Adrenal gland (tissue), 12 donors: Measurements from ENCODE around the gene NYNRIN. TPM values are rescaled to one million over a fixed set of nuclear protein-coding genes. Genes with fewer than 3 reads are reported as not detected.

Experiments used
- DNase-seq, 7 donors: peaks; one replicate each; pipeline ENCODE4 v3.0.0-alpha.2; 2019 to 2020
- H3K27ac ChIP-seq, 5 donors: fragments of 200-600 bp; sonication (generic) in 4 of 5; 1 replicate in 3 of 5; 2 replicates in 2 of 5; pipeline versions ENCODE4 v1.5.1 to v1.8.0; 2016 to 2020; ENCODE audit warnings: mild to moderate bottlenecking in 1 of 5
- H3K27me3 ChIP-seq: fragments of 200-600 bp; 2 replicates; pipeline ENCODE4 v1.8.0; 2021
- H3K36me3 ChIP-seq, 2 donors: fragments of 200-600 bp; replicated peaks in 1 of 2; 1 replicate in 1 of 2; 2 replicates in 1 of 2; pipeline versions ENCODE4 v1.5.1 to v1.8.0; 2018 to 2022
- H3K4me1 ChIP-seq, 2 donors: fragments of 200-600 bp; replicated peaks in 1 of 2; 1 replicate in 1 of 2; 2 replicates in 1 of 2; pipeline versions ENCODE4 v1.5.1 to v1.8.0; 2018 to 2021
- H3K4me3 ChIP-seq, 4 donors: fragments of 200-600 bp; sonication (generic) in 3 of 4; one replicate each; pipeline ENCODE4 v1.5.1; 2016 to 2018
- H3K9me3 ChIP-seq, 3 donors: fragments of 200-600 bp; sonication (generic) in 1 of 3; replicated peaks in 1 of 3; 1 replicate in 2 of 3; 2 replicates in 1 of 3; pipeline versions ENCODE4 v1.5.1 to v1.8.0; 2016 to 2021
- CTCF ChIP-seq, 6 experiments: fragments of 450-650 bp in 4 of 6; fragments of 200-600 bp in 2 of 6; sonication (generic) in 1 of 6; IDR thresholded peaks; 1 replicate in 5 of 6; 2 replicates in 1 of 6; pipeline versions ENCODE4 v1.5.1 to v1.8.0; 2016 to 2021; ENCODE audit warnings: antibody characterized with exemption in 6 of 6, mild to moderate bottlenecking in 2 of 6, moderate library complexity in 1 of 6
- POLR2A ChIP-seq, 2 donors: fragments of 450-650 bp; IDR thresholded peaks; one replicate each; pipeline ENCODE4 v1.6.1; 2017; ENCODE audit warnings: antibody characterized with exemption in 2 of 2, mild to moderate bottlenecking in 2 of 2, moderate library complexity in 1 of 2
- WGBS, 4 donors: extraction: QIAGEN DNeasy Blood & Tissue Kit in 2 of 4; methylation state at CpG; one replicate each; pipeline versions ENCODE4 v1.1.5 to v1.1.7; 2013 to 2017; 5-methylcytosine and 5-hydroxymethylcytosine counted together
- intact Hi-C, 2 donors: fragments of 100-400 bp; cut with DNase I; formaldehyde crosslinking; loops; one replicate each; pipeline versions ENCODE4 v1.14.1 to v1.15.0; 2022 to 2023
- polyA plus RNA-seq, 3 donors: library from polyadenylated mRNA; stranded (reverse); fragments of 200-250 nt in 2 of 3; fragments of 350-450 nt in 1 of 3; fragmentation: Illumina TruSeq in 1 of 3; extraction: RNeasy Lipid Tissue Mini Kit (QIAGEN cat#74804) in 1 of 3; gene quantifications; one replicate each; pipeline ENCODE4 v1.2.3, GENCODE V29; 2013 to 2014
- total RNA-seq, 9 donors: library from RNA; depleted of rRNA in 4 of 9; stranded (reverse); fragments of >200 nt in 4 of 9; fragments of 120-200 nt in 1 of 9; fragmentation: NEBNext Ultra II Directional in 1 of 9; extraction: Animal tissue kit (Norgen Biotek cat#: 25700) in 1 of 9; gene quantifications; one replicate each; pipeline versions ENCODE4 v1.1.0 to v1.2.4, GENCODE V29; 2013 to 2023
- donor health status: healthy with polysubstance abuse.
- donor health status: Bipolar disorder and iron deficiency.
- donor health status: DM: yes; HTN: yes; CAD: no.
- donor health status: DM: no; HTN: no; CAD: no.
- donor health status: DM: no; HTN: no; CAD: no.
- donor health status: DM: yes; HTN: yes; CAD: no.

Gene NYNRIN
- total and polyA plus RNA-seq, 12 donors: 2.2 to 11.0 (median 6.7) TPM

- Histone ChIP-seq H3K4me3 (no peak overlapping the region), H3K36me3 (peaks cover 0 to 68% of the 10 kb centered on the region in 2 donors), H3K4me1 (peaks cover 28 to 65% of the 10 kb centered on the region in 2 donors), H3K27ac (peak overlapping the region in 3 of 5 donors; percentile 16 to 81 (median 46)), H3K27me3 (no peaks in the 10 kb centered on the region), H3K9me3 (no peaks in the 10 kb centered on the region)
- no peak for DNase-seq
- TF ChIP-seq POLR2A (IDR thresholded peaks at IDR 0.05) (no peak), CTCF (IDR thresholded peaks at IDR 0.05) (no peak)
- WGBS, 4 donors: 67 to 83% (median 76%) methylated on average over 2 of the region's 2 CpGs
- intact Hi-C loops: no loop called here
Measured at GRCh38 chr14:24435192-24435810, 36.5 kb downstream of the NYNRIN start.

GRCh38 chr14:24435998-24436354, 37.2 kb downstream of the NYNRIN start:
- Histone ChIP-seq H3K4me3 (no peak overlapping the region), H3K4me1 (peaks cover 28 to 68% of the 10 kb centered on the region in 2 donors), H3K27ac (peak overlapping the region in 4 of 5 donors; percentile 65 to 89 (median 76)), H3K27me3 (no peaks in the 10 kb centered on the region), H3K9me3 (no peaks in the 10 kb centered on the region), H3K36me3 (peaks cover 0 to 69% of the 10 kb centered on the region in 2 donors)
- 49 to 64% (median 58%) methylated on average over 6 of the region's 6 CpGs for WGBS, 4 donors
- intact Hi-C loops: no loop called here
- DNase-seq: no peak
- TF ChIP-seq POLR2A (IDR thresholded peaks at IDR 0.05): no peak
- no peak for TF ChIP-seq CTCF (IDR thresholded peaks at IDR 0.05)

- H3K9me3 ChIP-seq: no peaks in the 10 kb centered on the region
- peaks cover 23 to 68% of the 10 kb centered on the region in 2 donors for H3K4me1 ChIP-seq
- WGBS, 4 donors: 31 to 40% (median 37%) methylated on average over 4 to 5 of the region's 5 CpGs
- intact Hi-C loops: no loop called here
- H3K36me3 ChIP-seq: peaks cover 0 to 69% of the 10 kb centered on the region in 2 donors
- no peaks in the 10 kb centered on the region for H3K27me3 ChIP-seq
- TF ChIP-seq POLR2A (IDR thresholded peaks at IDR 0.05) (peak in 1 of 2 donors; percentile 25), CTCF (IDR thresholded peaks at IDR 0.05) (peak; percentile 57 to 95 (median 88))
- H3K27ac ChIP-seq: peak overlapping the region in 4 of 5 donors; percentile 65 to 89 (median 76)
- H3K4me3 ChIP-seq: no peak overlapping the region
- peak in 6 of 7 donors; percentile 54 to 71 (median 64) for DNase-seq
Measured at GRCh38 chr14:24436355-24437019, 37.7 kb downstream of the NYNRIN start.

- Histone ChIP-seq H3K4me1 (peaks cover 16 to 67% of the 10 kb centered on the region in 2 donors), H3K36me3 (peaks cover 0 to 68% of the 10 kb centered on the region in 2 donors), H3K9me3 (no peaks in the 10 kb centered on the region), H3K27me3 (no peaks in the 10 kb centered on the region), H3K27ac (peak overlapping the region in 4 of 5 donors; percentile 41 to 89 (median 73)), H3K4me3 (no peak overlapping the region)
- TF ChIP-seq POLR2A (IDR thresholded peaks at IDR 0.05): no peak
- TF ChIP-seq CTCF (IDR thresholded peaks at IDR 0.05): peak in 1 of 6 experiments; percentile 19
- DNase-seq: peak in 1 of 7 donors; percentile 16
- intact Hi-C loops: no loop called here
- 56 to 67% (median 64%) methylated on average over 8 to 12 of the region's 12 CpGs for WGBS, 4 donors
Measured at GRCh38 chr14:24437020-24437735, 38.4 kb downstream of the NYNRIN start.
